NCI-H748 treated with DMSO at 0.1 percent for 48 hours (cell line): ENCODE data around the gene RTN4R.
"Not testable (repeated sequence)": the region's sequence is repeated elsewhere in the genome, so short reads cannot be mapped to it uniquely, and the experiment has no call there.

Experiments used
- DNase-seq: peaks from one replicate; lab custom pipeline; 2025; lab: John Stamatoyannopoulos, UW

RTN4R gene

GRCh38 chr22:20271114-20271994 lies 3.2 kb upstream of the RTN4R start:
- DNase-seq: no peak

GRCh38 chr22:20270190-20271113 lies 2.3 kb upstream of the RTN4R start:
- not testable (repeated sequence) for DNase-seq

GRCh38 chr22:20269673-20270072 lies 1.6 kb upstream of the RTN4R start:
- DNase-seq: not testable (repeated sequence)

- DNase-seq: not testable (repeated sequence)
Observed at GRCh38 chr22:20269201-20269600, 1.1 kb upstream of the RTN4R start.

- no peak for DNase-seq
Observed at GRCh38 chr22:20267441-20268278, 458 bp downstream of the RTN4R start.

- DNase-seq: not testable (repeated sequence)
Observed at GRCh38 chr22:20266667-20267440, 1.3 kb downstream of the RTN4R start.

- DNase-seq: not testable (repeated sequence)
Observed at GRCh38 chr22:20265772-20266666, 2.1 kb downstream of the RTN4R start.

- DNase-seq: no peak
Observed at GRCh38 chr22:20264614-20265452, 3.3 kb downstream of the RTN4R start.

- not testable (repeated sequence) for DNase-seq
Observed at GRCh38 chr22:20263404-20264281, 4.5 kb downstream of the RTN4R start.

- no peak for DNase-seq
Observed at GRCh38 chr22:20262582-20263147, 5.5 kb downstream of the RTN4R start.

- no peak for DNase-seq
Observed at GRCh38 chr22:20261848-20262581, 6.1 kb downstream of the RTN4R start.

GRCh38 chr22:20260071-20260765 lies 7.9 kb downstream of the RTN4R start:
- no peak for DNase-seq

GRCh38 chr22:20259327-20259688 lies 8.8 kb downstream of the RTN4R start:
- DNase-seq: no peak

- DNase-seq: no peak
Observed at GRCh38 chr22:20258584-20259326, 9.4 kb downstream of the RTN4R start.

GRCh38 chr22:20258021-20258299 lies 10.2 kb downstream of the RTN4R start:
- no peak for DNase-seq
